ENCODE measurements around the gene PAQR7.

The PAQR7 gene

GRCh38 chr1:25902462-25902861, 27.0 kb upstream of the PAQR7 start:
- DNase-seq (ENCODE audit: low read depth): no peak

- DNase-seq (ENCODE audit: low read depth): no peak
These were observed 24.7 kb upstream of the PAQR7 start for GRCh38 chr1:25900219-25900618.

- no peak for DNase-seq (ENCODE audit: low read depth)
These were observed 24.3 kb upstream of the PAQR7 start for GRCh38 chr1:25899792-25900191.

- no peak for DNase-seq (ENCODE audit: low read depth)
These were observed 22.9 kb upstream of the PAQR7 start for GRCh38 chr1:25898223-25899015.

- DNase-seq (ENCODE audit: low read depth): no peak
These were observed 22.2 kb upstream of the PAQR7 start for GRCh38 chr1:25897754-25898153.

GRCh38 chr1:25896266-25896665, 20.8 kb upstream of the PAQR7 start:
- no peak for DNase-seq (ENCODE audit: low read depth)

GRCh38 chr1:25895365-25895990, 20.0 kb upstream of the PAQR7 start:
- peak; percentile 74 for DNase-seq (ENCODE audit: low read depth)

GRCh38 chr1:25893116-25893515, 17.6 kb upstream of the PAQR7 start:
- no peak for DNase-seq (ENCODE audit: low read depth)

- no peak for DNase-seq (ENCODE audit: low read depth)
These were observed 16.1 kb upstream of the PAQR7 start for GRCh38 chr1:25891606-25892005.

- no peak for DNase-seq (ENCODE audit: low read depth)
These were observed 14.9 kb upstream of the PAQR7 start for GRCh38 chr1:25890239-25891034.

- no peak for DNase-seq (ENCODE audit: low read depth)
These were observed 14.0 kb upstream of the PAQR7 start for GRCh38 chr1:25889470-25889869.

- DNase-seq (ENCODE audit: low read depth): no peak
These were observed 13.0 kb upstream of the PAQR7 start for GRCh38 chr1:25888426-25888987.

GRCh38 chr1:25885602-25886001, 10.1 kb upstream of the PAQR7 start:
- no peak for DNase-seq (ENCODE audit: low read depth)

GRCh38 chr1:25881266-25881665, 5.8 kb upstream of the PAQR7 start:
- no peak for DNase-seq (ENCODE audit: low read depth)

- no peak for DNase-seq (ENCODE audit: low read depth)
These were observed 5.0 kb upstream of the PAQR7 start for GRCh38 chr1:25880518-25880917.

GRCh38 chr1:25879675-25880074, 4.2 kb upstream of the PAQR7 start:
- DNase-seq (ENCODE audit: low read depth): no peak

GRCh38 chr1:25878690-25879089, 3.2 kb upstream of the PAQR7 start:
- no peak for DNase-seq (ENCODE audit: low read depth)

GRCh38 chr1:25877155-25877554, 1.6 kb upstream of the PAQR7 start:
- no peak for DNase-seq (ENCODE audit: low read depth)

- DNase-seq (ENCODE audit: low read depth): no peak
These were observed 1.2 kb upstream of the PAQR7 start for GRCh38 chr1:25876693-25877077.

GRCh38 chr1:25875856-25876692, 566 bp upstream of the PAQR7 start:
- no peak for DNase-seq (ENCODE audit: low read depth)

- no peak for DNase-seq (ENCODE audit: low read depth)
These were observed 814 bp downstream of the PAQR7 start for GRCh38 chr1:25874635-25875153.

GRCh38 chr1:25874209-25874608, 1.3 kb downstream of the PAQR7 start:
- DNase-seq (ENCODE audit: low read depth): no peak

All from stimulated activated CD8-positive, alpha-beta memory T cell treated with anti-CD3 and anti-CD28 coated beads, Interleukin-12 subunit alpha, Interleukin-12 subunit beta, amount 100 ng/mL, for 4 hours (primary cell).